Activated CD4-positive, alpha-beta T cell treated with anti-CD3 and anti-CD28 coated beads, Interleukin-2, amount 50 U/mL, for 16 hours (primary cell): ENCODE data around the gene SWT1.
A peak's percentile ranks its signal among the peaks of the same experiment; 100 is the strongest.

ENCODE experiments used
- DNase-seq: peaks from one replicate; pipeline ENCODE4 v3.0.0-alpha.2; 2020

The SWT1 gene

GRCh38 chr1:185156854-185157598 is at the start of gene SWT1, which contains the start of gene TRMT1L:
SWT1 (plus strand) TSS chr1:185157167; CDS start chr1:185160842, 3,675 bp downstream.
TRMT1L (minus strand) TSS chr1:185156953; CDS start chr1:185156712, 241 bp downstream.
- peak; percentile 99 for DNase-seq

DNA sequence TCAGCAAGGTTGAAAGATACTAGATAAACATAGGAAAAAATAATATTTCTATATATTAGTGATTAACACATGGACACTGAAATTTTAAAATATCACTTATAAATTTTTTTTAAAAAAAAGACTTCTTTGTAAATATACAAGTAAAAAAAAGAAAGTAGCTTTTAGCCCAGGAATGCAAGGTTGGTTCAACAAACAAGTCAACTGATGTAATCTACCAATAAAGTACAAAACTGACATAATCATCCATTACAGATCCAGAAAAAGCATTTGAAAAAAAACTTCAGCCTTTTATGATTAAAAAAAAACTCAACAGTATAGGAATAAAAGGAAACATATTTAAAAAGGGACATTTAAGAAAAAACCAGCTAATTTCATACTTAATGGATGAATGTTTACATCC is 48.6 kb upstream of the SWT1 start:
- no peak for DNase-seq

DNA sequence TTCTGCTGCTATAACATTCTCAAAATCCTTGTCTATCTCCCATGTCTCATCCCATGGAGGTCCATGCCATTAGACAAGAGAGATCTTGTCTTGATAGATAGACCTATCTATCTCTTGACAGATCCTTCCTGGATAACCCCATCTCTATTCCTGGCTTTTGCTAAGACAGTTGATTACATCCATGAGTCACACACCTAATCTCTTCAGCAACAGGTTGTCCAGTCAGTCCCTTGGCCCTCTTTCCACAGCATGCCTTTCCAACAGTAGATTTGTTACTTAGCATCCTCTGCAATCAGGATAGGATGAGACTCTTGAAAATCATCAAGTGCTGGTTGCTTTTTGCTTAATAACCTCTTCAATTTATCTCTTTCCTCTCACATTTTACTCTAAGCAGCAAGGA is 46.8 kb upstream of the SWT1 start:
- no peak for DNase-seq

DNA sequence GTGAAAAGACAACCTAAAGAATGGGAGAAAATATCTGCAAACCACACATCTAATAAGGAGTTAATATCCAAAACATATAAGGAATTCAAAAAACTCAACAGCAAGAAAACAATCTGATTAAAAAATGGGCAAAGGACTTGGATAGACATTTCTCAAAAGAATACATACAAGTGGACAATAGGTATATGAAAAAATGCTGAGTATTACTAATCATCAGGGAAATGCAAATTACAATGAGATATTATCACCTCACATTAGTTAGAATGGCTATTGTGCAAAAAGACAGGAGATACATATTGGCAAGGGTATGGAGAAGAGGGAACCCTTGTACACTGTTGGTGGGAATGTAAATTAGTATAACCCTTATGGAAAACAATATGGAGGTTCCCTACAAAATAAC is 45.1 kb upstream of the SWT1 start:
- DNase-seq: no peak

- DNase-seq: no peak
These were observed 44.6 kb upstream of the SWT1 start for GRCh38 chr1:185112356-185112755.

- DNase-seq: no peak
These were observed 27.3 kb upstream of the SWT1 start for GRCh38 chr1:185129708-185130107.

DNA sequence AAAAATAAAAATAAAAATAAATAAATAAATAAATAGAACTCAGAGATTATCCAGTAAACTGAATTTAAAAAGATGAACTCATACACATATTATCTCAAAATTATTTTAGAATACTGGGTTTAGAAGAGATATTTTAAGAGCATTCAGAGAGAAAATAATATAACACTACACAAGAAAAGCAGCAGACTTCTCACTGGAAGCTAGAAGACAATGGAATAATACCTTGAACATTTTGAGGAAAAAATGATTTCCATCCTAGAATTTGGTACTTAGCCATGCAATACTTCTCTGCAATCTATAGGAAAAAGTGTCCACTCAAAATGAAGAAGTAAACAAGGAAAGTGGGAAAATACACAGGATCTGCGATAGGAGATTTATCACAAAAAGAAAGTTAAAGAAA is 24.4 kb upstream of the SWT1 start:
- DNase-seq: no peak

DNA sequence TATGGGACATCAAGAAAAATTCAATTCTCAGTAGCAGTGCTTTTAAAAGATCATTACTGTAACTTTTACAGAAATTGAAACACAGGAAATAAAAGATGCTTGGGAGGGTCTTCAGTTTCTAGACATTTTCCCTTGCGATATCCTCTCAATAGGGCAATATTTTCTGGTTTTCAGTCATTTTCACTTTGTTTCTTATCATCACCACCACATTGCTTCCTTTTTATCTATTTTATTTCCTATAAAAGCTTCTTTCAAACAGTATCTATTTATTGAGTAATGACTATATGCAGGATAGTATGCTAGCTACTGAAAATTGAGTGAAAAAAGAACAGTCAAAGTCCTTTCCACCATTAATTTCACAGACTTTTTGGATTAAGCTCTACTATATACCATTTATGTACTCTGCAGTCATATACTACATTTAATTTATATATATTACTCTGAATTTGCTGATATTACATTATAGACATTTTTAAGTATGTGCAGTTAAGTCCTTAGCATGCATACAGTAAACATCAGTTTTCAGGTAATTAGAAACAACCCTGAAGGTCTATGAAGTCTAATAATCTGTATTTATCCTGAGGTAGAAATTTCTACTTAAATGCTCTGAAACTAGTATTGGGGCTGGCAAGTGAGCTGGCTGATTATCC is 18.9 kb upstream of the SWT1 start:
- DNase-seq: no peak

DNA sequence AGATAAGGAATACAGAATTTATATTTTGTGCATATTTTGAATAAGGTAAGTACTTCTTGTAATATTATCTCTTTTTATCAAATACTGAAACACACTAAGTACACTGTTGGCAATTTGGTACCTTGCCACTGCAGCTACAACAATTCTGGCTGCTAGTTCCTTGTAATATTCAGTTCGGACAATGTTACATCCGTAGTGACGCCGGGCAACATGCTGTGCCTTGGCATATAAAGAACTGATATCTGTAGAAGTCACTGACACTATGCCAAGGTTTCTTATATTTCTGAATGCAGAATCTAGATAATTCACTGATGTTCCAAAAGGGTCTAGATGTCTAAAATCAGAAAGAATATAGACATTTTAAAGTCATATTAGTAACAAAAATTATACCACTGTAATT is 17.7 kb upstream of the SWT1 start:
- no peak for DNase-seq

- DNase-seq: no peak
These were observed 12.7 kb upstream of the SWT1 start for GRCh38 chr1:185144233-185144632.

DNA sequence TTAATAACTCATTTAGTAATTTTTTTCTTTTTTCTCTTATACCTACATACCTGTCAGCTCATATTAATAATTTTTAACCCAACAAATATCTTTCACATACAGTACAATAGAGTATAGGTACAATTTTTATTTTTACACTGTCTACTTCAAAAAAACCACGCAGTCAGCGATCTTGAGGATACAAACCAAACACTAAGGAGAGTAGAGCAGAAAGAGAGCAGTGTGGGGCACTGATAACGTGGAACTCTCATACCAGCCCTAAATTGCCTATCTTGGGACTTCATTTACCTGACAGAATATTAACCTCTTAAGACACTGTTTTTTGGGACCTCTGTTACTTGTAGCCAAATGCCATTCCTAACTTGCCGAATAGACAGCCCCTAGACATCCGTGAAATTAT is 5.8 kb upstream of the SWT1 start:
- no peak for DNase-seq

DNA sequence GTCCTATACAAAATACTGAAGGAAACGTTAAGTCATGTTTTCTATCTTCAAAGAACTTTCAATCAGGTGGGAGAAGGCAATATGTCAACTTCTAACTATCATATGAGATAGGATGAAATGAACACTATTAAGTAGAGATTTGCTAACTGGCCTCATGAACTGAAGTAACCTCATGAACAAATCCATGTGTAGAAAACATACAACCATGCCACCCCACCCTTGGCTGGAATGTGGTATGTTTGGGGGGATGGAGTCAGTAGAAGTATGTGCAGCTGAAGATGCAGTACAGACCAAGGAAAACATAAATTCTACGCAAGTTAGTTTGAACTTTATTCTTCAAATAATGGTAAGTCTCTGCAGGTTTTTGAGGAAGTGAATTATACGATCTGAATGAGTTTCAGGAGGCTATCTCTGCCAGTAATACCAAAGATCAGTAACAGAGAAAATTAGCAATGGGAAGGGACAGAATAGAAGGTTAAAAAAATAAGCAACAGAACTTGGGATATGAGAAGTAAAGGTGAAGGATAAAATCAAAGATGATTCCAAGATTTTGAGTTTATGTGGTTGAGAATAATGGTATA is 4.7 kb upstream of the SWT1 start:
- DNase-seq: no peak

DNA sequence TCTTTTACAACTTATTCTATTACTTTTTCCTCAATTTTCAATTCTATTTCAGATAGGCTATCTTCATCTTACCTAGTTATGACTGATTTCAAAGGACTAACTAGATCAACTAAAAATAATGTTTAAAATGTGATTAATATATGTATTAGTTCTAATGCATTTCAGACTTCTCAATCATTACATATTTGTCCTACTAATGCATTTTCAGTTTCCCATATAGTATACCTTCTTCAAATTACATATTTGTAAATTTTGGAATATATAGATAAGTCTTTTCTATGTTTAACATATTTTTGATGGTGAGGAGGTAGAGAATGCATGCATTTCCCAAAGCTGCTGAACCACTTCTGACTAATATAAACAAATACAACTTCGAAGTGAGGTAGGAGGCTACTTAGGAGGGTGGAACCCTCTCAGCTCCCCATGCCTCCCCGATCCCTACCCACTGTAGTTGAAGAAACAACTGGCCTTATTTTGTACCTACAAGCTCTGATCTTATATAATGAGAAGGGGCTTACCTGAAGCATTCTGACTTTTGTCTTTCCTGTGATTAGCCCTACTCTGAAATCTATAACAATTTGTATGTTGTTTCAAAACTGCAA is 2.0 kb upstream of the SWT1 start:
- no peak for DNase-seq

GRCh38 chr1:185155600-185156287 is 1.2 kb upstream of the SWT1 start:
- DNase-seq: no peak

- no peak for DNase-seq
These were observed 596 bp upstream of the SWT1 start for GRCh38 chr1:185156288-185156853.

DNA sequence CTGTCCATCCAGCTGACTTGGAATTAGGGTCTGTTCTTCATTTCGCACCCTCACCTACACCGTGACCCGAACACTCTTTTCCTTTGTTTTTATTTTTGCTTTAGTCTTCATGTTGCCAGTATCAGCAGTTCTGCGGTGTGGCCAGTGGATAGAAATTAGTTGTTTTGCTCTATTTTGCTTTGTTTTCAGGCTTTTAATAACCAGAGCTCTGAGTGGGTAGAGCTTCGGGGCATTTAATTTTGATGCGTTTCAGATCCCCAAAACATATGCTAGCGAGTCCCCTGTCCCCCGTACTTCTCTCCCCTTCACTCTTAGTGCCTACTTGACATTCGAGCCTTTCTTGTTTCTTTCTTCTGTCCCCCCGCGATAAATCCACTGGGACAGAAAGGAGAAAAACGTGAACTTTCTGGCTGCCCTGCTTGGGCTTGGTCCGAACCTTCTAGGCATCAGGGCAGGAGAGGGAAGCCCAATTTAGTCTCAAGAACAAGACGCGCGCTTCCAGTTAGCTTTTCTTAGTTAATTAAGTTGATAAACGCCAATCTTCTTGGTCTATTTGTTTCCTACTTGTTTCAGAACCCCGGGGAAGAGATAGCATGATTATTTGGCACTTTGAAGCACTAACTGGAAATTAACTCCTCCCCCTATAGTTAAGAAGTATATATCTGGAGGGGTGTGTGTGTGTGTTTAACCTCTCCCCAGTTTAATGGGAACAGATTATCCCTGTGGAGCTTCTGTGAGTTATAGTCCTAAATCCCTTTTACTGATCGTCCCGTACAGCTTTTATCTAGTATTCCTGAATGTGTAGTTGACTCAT is 839 bp downstream of the SWT1 start:
- DNase-seq: no peak

DNA sequence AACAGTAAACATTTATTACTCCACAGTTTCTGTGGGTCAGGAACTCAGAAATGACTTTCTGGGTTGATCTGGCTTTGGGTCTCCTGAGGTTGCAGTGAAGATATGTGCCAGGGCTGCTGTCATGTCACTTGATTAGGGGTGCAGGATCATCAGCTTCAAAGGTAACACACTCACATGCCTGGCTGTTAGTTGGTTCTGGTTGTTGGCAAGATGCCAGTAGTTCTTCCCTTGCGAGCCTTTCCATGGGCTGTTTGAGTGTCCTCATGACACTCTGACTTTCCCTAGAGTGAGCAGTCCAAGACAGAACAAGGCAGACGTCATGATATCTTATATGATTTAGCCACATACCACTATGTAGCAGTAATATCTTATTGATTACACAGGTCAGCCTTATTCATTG is 1.8 kb downstream of the SWT1 start:
- DNase-seq: no peak

- no peak for DNase-seq
These were observed 3.0 kb downstream of the SWT1 start for GRCh38 chr1:185159966-185160365.

DNA sequence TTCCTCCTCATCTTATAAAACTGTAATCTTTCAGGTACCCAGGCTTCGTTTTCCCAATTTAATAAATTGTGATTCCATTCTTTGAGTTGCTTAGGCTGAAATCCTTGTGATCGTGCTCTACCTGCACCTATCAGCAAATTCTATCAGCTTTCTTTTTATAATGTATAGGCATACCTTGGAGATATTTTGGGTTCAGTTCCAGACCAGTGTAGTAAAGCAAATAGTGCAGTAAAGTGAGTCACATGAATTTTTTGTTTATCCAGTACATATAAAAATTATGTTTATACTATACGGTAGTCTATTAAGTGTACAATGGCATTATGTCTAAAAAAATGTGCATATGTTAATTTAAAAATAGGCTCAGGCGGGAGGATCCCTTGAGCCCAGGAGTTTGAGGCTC is 5.5 kb downstream of the SWT1 start:
- no peak for DNase-seq

- no peak for DNase-seq
These were observed 9.1 kb downstream of the SWT1 start for GRCh38 chr1:185166106-185166505.

- DNase-seq: peak; percentile 67
These were observed 13.4 kb downstream of the SWT1 start for GRCh38 chr1:185170291-185170848.

- DNase-seq: no peak
These were observed 36.8 kb downstream of the SWT1 start for GRCh38 chr1:185193756-185194155.
